Measurements from ENCODE around the gene MED22.

DNA sequence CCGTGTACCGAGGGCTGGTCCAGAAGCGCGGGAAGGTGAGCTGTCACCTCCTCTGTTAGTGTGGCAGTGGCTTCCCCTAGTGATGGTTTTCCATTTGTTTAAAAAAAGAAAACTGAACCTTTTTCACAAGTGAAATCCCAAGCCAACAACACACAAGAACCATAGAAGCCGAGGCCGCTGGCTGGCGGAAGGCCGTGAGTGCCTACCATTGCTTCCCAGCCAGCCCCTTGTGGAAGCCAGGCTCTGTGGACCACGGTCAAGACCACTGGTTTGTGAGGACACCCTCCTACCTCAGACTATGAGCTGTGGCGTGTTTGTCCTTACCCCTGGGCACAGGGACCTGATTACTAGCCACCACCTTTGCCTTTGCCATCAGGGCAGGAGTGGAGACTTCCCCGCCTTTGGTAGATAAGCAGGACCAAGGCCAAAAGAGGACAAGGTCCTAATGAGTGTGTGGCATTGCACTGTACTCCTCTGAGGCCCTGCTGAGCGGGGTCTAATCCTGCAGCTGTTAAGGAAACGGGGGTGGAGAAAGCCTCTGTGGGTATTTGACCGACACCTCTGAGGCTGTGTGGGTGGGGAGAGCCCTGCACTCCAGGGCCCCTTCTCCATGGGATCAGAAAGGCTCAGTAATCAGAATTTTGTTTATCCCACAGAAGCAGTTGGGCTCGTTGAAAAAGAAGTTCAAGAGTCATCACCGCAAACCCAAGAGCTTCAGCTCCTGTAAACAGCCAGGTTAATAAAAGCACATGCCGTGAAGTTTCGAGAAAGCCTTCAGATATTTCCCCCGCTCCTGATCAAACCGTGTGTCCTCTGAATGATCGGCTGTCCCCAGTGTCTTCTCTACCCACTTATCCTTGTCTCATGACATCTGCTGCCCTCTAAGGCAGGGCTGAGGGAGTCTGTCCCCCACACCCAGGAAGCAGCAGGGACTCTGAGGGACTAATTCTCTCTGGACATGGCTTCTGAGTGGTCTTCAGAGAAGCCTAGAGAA, 12.8 kb upstream of the MED22 start:
- TF ChIP-seq KDM1A (IDR thresholded peaks at IDR 0.05; ENCODE audit: borderline replicate concordance, low read length) (no peak), GTF2F1 (IDR thresholded peaks at IDR 0.05; ENCODE audit: borderline replicate concordance, low read depth, low read length) (no peak), PHF8 (conservative IDR thresholded peaks at IDR 0.05; ENCODE audit: low read depth, low read length) (no peak), POLR2AphosphoS5 (IDR thresholded peaks at IDR 0.05; ENCODE audit: low read depth, low read length) (peak; percentile 20; the same call in 1 of the 2 replicates)
- TF ChIP-seq, protein P1, sequence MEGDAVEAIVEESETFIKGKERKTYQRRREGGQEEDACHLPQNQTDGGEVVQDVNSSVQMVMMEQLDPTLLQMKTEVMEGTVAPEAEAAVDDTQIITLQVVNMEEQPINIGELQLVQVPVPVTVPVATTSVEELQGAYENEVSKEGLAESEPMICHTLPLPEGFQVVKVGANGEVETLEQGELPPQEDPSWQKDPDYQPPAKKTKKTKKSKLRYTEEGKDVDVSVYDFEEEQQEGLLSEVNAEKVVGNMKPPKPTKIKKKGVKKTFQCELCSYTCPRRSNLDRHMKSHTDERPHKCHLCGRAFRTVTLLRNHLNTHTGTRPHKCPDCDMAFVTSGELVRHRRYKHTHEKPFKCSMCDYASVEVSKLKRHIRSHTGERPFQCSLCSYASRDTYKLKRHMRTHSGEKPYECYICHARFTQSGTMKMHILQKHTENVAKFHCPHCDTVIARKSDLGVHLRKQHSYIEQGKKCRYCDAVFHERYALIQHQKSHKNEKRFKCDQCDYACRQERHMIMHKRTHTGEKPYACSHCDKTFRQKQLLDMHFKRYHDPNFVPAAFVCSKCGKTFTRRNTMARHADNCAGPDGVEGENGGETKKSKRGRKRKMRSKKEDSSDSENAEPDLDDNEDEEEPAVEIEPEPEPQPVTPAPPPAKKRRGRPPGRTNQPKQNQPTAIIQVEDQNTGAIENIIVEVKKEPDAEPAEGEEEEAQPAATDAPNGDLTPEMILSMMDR (IDR thresholded peaks at IDR 0.05; ENCODE audit: control extremely low read depth in 1 of 3, insufficient read depth in 1 of 3, low read depth in 1 of 3, low read length in 3 of 3) = no peak

Data from H1 (cell line).